Occipital lobe (tissue), 2 donors: ENCODE results near the gene TOLLIP. TPM values are rescaled to one million over a fixed set of nuclear protein-coding genes. Genes with fewer than 3 reads are reported as not detected.
"Not testable (repeated sequence)": the region's sequence is repeated elsewhere in the genome, so short reads cannot be mapped to it uniquely, and the experiment has no call there.

ENCODE experiments used
- DNase-seq: peaks from one replicate; lab custom pipeline; 2025; lab: John Stamatoyannopoulos, UW
- total RNA-seq: library from RNA; depleted of rRNA; stranded (reverse); fragments of >200 nt; gene quantifications from one replicate; pipeline ENCODE4 v1.2.3, GENCODE V29; 2014

Gene TOLLIP
- 17.8 TPM for total RNA-seq

DNA sequence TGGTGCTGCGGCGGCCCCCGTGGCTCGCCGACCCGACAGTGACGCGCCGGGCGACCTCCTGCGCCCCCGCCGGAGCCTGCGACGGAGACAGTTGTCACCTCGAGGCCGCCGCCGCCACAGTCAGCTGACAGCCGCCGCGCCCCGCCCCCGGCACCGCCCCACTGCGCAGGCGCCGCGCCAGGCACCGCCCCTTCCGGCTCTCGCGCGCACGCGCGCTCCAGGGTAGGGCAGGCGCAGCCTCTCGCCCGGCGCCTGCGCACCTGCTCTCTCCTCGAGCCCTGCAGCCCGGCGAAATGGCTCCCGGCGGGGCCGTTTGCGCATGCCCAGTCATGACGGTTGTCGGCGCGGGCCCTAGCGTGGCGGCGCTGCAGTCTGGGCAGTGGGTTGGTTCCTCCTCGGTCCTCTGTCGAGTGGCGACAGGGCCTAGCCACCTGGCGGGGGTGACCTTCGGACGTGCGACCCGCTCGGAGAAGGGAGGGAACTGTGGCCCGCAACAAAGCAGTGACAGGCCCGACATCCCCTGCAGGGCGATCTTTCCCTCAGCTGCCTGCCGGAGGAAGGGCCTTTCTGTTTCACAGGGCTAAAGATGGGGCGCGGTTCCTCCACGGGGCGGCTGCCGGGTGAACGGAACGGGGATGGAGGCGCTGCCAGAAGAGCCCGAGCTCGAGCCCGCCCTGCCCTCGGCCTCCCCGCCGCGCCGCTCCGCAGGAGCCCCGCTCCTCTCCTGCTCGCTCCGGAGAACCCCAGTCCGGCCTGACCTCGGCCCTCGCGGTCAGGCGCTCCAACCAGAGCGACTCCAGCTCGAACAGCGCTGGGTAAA lies at the start of gene TOLLIP:
Gene TOLLIP, minus strand, starts transcription at position 135 of the 820 bp plus-strand sequence. Its CDS starts 134 bp downstream, at position 1.
- DNase-seq: peak; percentile 92

DNA sequence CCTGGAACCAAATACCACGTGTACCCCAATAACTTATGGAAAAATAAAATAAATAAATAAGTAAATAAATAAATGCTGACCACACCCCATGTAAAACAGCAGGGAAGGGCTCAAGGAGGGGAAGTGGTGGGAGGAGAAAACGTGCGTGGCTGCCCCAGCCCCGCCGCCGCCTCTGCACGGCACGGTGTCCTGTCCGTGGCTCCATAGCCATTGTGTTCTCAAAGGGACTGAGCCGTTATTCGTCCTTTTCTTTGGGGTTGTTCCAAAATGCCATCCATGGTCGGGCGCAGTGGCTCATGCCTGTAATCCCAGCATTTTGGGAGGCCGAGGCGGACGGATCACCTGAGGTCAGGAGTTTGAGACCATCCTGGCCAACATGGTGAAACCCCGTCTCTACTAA lies 49.5 kb upstream of the TOLLIP start:
- DNase-seq: not testable (repeated sequence)

GRCh38 chr11:1358286-1358685 lies 48.9 kb upstream of the TOLLIP start:
- no peak for DNase-seq

- DNase-seq: no peak
These were observed 47.1 kb upstream of the TOLLIP start for GRCh38 chr11:1356478-1356960.

DNA sequence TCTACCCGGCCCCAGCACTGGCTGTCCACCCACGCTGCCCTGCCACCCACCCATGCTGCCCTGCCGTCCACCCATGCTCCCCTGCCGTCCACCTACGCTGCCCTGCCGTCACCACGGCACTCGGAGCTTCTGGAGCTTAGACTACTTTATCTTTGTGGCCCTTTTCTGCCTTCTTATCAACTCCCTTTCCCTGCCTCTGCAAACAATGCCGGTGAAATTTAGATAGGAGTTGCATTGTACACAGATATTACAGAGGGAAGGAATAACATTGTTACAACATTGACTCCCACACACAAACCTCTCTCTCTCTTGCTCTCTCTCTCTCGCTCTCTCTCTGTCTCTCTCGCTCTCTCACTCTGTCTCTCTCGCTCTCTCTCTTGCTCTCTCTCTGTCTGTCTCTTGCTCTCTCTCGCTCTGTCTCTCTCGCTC lies 46.6 kb upstream of the TOLLIP start:
- no peak for DNase-seq

GRCh38 chr11:1354125-1354938 lies 44.9 kb upstream of the TOLLIP start:
- DNase-seq: no peak

- no peak for DNase-seq
These were observed 44.1 kb upstream of the TOLLIP start for GRCh38 chr11:1353383-1354124.

DNA sequence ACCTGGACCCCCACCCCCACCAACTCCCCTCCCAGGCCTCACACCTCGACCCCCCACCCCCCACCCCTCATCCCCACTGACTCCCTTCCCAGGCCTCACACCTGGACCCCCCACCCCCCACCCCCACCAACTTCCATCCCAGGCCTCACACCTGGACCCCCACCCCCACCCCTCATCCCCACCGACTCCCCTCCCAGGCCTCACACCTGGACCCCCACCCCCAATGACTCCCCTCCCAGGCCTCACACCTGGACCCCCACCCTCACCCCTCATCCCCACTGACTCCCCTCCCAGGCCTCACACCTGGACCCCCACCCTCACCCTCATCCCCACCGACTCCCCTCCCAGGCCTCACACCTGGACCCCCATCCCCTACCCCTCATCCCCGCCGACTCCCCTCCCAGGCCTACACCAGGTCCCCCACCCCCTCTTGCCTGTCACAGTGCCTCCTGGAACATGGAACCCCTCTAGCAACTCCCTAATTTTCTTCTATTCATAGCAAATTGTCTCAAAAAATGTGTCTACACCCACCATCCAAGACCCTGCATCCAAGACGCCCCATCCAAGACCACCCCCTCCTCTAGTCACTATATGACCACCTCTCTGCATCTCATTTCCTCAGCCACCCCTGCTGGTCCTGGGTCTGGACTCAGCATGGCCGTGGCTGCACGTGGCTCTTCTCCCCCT lies 43.4 kb upstream of the TOLLIP start:
- DNase-seq: no peak

DNA sequence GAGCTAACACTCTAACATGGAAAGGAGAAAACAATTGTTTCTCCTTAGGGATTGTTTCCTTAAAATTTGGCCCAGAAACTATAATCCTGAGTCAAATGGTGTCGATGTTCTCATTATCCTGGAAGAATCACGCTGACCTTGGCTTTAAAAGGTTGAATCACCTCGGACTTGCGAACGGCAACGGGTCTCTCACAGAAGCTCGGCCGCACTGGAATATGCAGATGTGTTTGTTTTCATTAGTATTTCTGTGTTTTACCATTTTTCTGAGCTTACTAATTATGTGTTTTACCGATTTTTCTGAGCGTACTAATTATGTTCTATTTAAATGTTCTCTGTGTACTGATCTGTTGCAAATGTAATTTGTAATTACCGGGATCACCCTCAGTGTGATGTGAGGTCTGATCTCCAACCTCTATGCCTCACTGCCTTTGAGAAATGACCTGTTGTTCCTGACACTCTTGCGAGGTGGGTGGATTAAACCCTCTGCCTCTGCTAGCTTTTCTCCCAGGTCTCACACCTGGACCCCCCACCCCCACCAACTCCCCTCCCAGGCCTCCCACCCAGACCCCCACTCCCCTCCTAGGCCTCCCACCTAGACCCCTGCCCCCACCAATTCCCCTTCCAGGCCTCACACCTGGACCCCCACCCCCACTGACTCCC lies 42.0 kb upstream of the TOLLIP start:
- DNase-seq: no peak

DNA sequence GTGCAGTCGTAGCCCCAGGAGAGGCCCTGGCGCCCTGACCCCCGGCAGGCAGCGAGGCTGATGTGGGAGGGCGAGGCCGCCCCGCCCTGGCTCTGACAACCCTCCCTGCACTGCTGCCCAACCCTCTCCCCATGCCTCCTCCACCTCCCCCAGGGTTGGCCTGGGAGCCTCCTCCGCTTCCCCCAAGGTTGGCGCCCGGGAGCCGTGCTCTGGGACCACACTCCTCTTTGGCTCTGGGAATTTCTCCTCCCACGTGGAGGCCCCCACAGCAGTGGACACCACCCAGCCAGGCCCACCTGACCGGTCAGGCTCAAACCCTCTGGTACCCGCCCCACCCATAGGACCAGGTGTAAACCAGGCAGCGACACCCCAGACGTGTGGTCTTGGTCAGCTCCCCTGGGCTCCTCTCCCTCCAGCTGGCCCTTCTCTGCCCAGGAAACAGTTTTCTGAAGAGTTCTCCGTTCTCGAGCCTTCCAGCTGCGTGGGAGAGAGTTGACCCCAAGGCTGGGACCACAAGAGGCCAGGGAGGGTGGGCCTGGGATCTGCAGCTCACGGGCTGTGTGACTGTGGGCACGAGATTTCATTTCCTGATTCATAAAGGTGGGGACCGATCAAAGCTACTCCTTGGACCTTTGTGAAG lies 40.8 kb upstream of the TOLLIP start:
- DNase-seq: no peak

DNA sequence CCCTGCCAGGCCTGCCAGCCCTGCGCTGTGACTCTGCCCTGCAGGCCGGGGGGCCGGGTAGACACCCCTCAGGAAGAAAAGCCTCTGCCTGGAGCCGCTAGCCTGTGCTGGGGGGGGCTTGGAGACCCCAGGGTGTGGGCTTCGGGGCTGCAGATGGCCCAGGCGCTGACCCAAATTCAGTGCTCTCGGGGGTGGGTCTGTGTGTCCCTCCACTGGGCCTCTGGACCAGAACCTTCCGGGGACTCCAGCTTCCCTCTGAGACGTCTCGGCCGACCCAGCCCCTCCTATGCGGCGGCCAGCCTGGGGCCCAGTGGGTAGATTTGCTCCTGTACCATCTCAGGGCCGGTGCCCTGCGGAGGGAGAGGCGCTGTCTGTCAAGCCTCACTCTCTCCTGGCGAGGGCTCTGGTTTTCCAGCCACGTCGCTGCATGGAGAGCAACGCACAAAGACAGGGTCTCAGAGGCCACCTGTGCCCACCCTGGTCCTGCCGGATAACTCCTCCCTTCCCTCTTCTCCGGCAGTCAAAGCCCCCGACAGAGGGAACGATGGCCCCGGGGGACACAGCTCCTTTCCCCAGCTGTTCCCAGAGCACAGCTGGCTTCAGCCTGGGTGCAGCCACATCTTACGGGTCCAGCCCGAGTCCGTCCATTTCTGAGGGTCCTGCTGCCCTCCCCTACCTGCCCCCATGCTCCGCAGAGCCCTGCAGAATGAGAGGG lies 40.1 kb upstream of the TOLLIP start:
- no peak for DNase-seq

GRCh38 chr11:1348796-1349326 lies 39.4 kb upstream of the TOLLIP start:
- DNase-seq: no peak

GRCh38 chr11:1348146-1348795 lies 38.8 kb upstream of the TOLLIP start:
- no peak for DNase-seq

DNA sequence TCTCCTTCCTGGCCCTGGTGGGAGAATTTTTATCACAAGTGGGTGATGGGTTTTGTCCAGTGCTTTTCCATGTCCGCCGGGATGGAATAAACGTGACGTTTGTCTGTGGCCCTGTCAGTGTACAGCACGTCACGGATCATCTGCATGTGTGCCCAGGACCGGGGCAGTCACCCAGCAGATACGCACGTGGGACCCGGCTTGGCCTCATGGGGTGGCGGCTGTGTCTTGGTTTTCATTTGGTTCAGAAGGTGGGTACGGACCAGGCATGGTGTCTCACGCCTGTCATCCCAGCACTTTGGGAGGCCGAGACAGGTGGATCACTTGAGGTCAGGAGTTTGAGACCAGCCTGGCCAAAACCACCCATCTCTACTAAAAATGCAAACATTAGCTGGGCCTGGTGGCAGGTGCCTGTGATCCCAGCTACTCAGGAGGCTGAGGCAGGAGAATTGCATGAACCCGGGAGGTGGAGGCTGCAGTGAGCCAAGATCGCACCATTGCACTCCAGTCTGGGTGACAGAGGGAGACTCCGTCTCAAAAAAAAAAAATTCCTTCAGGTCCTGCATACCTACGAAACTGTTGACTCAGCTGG lies 38.1 kb upstream of the TOLLIP start:
- not testable (repeated sequence) for DNase-seq

GRCh38 chr11:1346669-1347390 lies 37.4 kb upstream of the TOLLIP start:
- DNase-seq: no peak

DNA sequence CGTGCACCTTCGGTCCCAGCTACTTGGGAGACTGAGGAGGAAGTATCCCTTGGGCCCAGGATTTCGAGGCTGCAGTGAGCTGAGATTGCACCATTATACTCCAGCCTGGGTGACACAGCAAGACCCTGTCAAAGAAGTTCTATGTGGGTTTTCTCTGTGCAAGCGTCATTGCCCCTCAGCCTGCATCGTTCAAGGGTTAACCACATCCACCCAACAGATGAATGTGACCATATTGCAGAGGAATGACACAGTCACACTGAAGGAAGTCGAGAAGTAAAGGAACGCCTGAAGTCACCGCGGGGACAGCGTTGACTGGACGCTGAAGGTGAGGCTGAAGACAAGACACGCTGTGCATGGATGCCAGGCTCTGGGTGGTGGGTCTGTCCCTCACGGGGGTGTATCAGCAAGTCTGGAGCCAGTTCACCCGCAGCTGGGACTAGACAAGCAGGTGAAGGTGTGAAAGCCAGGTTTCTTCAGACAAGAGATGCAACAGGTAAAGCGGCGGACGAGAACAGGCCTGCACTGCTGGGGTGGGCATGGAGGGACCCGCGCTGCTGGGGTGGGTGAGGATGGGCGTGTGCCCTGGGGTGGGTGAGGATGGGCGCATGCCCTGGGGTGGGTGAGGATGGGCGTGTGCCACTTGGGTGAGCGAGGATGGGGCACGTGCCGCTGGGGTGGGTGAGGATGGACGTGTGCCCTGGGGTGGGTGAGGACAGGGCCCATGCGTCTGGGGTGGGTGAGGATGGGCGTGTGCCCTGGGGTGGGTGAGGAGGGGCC lies 36.5 kb upstream of the TOLLIP start:
- no peak for DNase-seq
